Measurements from ENCODE around the gene WNK1. TPM values are rescaled to one million over a fixed set of nuclear protein-coding genes. Genes with fewer than 3 reads are reported as not detected.
"Not testable (repeated sequence)": the region's sequence is repeated elsewhere in the genome, so short reads cannot be mapped to it uniquely, and the experiment has no call there.

WNK1 gene
- total RNA-seq = 74.5 and 112 TPM in 2 replicates

DNA sequence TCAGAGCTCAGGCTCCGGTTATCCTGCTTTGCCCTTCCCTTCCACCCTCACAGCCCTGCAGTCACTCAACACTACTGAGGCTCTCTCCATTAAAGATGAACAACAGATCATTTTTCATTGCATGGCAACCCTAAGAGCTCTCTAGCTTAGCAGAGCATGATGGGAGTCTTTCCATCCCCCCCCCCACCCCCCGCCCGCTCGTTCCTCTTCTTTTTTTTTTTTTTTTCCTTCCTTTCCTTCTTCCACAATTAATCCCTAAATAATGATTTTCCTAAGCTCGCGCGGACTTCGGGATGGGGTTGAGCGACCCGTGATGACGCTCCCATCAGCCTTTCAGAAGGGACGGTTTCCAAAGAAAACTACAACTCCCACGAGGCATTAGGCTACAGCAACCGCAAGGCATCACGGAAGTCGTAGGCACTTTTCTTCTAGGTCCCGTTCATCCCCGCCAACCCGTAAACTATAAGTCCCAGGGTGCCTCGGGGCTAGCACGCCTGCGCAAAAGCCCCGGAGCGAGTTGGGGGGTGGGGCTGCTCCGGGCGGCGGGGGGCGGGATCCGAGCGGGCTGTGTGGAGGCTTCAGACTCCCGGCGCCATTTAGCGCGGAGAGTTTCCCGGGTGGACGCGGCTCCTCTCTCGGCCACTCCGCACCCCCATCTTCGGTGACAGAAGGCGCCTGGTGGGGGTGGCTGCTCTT is at the start of gene WNK1:
WNK1 (plus strand) TSS at position 581 of the 696 bp plus-strand sequence. CDS start 987 bp downstream, outside the sequence.
- DNase-seq (ENCODE audit: low read depth in 2 of 2) = peak; percentile 99 to 100

GRCh38 chr12:704516-705242 is 47.7 kb upstream of the WNK1 start:
- DNase-seq (ENCODE audit: low read depth in 2 of 2) = no peak

DNA sequence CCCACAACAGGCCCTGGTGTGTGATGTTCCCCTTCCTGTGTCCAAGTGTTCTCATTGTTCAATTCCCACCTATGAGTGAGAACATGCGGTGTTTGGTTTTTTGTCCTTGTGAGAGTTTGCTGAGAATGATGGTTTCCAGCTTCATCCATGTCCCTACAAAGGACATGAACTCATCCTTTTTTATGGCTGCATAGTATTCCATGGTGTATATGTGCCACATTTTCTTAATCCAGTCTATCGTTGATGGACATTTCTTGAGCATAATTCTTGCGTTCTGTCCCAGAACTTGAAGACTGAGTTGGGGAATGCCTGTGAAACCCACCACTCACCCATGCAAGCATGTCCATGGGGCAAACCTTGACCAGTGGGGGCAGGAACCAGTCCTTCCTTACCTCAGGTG is 44.3 kb upstream of the WNK1 start:
- DNase-seq (ENCODE audit: low read depth in 2 of 2) = not testable (repeated sequence)

DNA sequence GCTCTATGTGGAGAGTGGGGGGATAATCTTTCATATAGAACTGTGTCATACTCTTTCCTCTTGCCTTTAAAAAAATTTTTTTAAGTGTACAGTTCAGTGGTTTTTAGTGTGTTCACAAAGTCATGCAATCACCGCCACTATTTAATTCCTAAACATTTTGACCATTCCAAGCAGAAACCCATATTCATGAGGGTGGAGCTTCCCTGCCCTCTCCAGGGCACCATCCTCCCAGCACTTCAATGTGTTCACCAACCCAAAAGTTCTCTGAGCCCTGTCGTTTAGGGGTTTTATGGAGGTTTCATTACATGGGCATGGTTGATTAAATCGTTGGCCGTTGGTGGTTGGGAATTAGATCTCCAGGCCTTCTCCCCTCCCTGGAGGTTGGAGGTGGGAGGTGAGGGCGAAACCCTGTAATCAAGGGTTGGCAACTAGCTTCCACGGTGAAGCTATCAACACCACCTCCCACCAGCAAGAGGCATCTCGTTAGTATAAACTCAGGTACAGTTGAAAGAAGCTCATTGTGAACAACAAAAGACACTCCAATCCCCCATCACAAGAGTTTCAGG is 42.8 kb upstream of the WNK1 start:
- DNase-seq (ENCODE audit: low read depth in 2 of 2) = no peak

- DNase-seq (ENCODE audit: low read depth in 2 of 2) = no peak
Observed at GRCh38 chr12:712172-712863, 40.1 kb upstream of the WNK1 start.

- peak in 1 of 2 donors; percentile 27 for DNase-seq (ENCODE audit: low read depth in 2 of 2)
Observed at GRCh38 chr12:713281-713875, 39.0 kb upstream of the WNK1 start.

DNA sequence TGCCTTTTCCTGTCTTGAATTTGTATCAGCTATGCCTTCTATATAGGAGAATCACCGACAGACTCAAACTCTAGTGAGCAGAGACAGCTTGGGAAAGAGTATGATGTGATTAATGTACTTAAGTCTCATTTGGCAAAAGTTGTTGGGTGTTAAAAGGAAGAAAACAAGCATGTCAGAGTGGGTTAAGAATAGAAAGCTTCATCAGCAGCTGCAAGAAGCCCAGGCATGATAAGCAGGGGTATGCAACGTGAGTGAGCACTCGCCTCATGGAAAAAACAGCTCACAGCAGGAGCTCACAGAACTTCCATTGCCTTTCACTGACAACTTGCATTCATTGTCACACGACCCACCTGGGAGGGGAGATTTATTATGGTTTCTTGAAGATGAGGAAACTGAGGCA is 35.9 kb upstream of the WNK1 start:
- DNase-seq (ENCODE audit: low read depth in 2 of 2) = peak in 1 of 2 donors; percentile 68

- DNase-seq (ENCODE audit: low read depth in 2 of 2) = no peak
Observed at GRCh38 chr12:718756-719102, 33.6 kb upstream of the WNK1 start.

- DNase-seq (ENCODE audit: low read depth in 2 of 2) = no peak
Observed at GRCh38 chr12:720231-720941, 32.0 kb upstream of the WNK1 start.

GRCh38 chr12:724194-724855 is 28.1 kb upstream of the WNK1 start:
- peak in 1 of 2 donors; percentile 32 for DNase-seq (ENCODE audit: low read depth in 2 of 2)

- no peak for DNase-seq (ENCODE audit: low read depth in 2 of 2)
Observed at GRCh38 chr12:725076-725475, 27.3 kb upstream of the WNK1 start.

- DNase-seq (ENCODE audit: low read depth in 2 of 2) = peak in 1 of 2 donors; percentile 43
Observed at GRCh38 chr12:726281-727140, 25.9 kb upstream of the WNK1 start.

DNA sequence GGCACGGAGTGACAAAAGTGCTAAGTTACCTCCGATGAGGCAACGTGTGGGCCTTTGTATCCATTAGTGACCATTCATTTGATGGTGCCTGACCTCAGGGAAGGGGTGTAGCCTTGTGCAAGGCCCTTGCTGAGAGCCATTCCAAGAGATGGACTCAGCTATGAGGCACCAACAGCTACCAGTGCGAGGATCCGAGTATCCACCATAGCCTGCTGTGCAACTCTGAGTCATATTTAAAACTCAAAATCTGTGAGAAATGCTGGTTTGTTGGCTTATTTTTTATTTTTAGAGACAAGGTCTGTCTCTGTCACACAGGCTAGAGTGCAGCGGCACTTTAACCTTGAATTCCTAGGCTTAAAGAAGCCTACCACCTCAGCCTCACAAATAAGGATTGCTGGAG is 25.1 kb upstream of the WNK1 start:
- no peak for DNase-seq (ENCODE audit: low read depth in 2 of 2)

DNA sequence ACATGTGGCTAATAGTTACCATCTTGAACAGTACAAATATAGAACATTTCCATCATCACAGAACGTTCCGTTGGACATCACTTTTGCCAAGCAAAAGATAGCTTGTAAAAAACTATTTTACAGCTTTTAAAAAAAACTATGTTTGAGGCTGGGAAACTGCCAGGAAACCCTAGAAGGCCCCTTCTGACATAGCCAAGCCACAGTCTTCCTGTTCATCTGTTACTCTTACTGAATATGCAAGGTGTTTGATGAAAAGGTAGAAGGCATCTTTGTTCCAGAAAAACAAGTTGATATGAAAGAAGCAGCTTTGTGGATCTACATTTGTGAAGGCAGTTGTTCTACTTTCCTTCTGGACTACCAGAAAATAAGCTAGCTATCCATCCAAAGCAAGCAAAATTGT is 23.6 kb upstream of the WNK1 start:
- peak in 1 of 2 donors; percentile 48 for DNase-seq (ENCODE audit: low read depth in 2 of 2)

DNA sequence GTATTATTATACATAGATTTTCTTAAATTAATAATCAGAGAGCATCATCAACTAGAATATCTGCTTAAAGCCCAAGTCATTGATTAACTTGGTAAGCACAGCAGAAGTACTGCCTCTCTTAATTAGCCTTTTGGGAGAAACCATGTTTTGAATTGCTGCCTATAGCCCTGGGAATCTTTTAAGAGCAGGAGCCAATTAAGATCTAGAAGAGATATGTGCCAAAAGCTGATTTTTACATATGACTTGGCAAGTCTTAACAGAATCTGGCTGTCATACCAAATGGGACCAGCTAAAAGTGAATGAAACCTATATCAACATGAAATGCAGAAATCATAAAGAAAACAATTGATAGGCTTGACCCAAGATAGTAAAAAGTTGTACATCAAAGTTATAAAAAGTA is 23.2 kb upstream of the WNK1 start:
- no peak for DNase-seq (ENCODE audit: low read depth in 2 of 2)

DNA sequence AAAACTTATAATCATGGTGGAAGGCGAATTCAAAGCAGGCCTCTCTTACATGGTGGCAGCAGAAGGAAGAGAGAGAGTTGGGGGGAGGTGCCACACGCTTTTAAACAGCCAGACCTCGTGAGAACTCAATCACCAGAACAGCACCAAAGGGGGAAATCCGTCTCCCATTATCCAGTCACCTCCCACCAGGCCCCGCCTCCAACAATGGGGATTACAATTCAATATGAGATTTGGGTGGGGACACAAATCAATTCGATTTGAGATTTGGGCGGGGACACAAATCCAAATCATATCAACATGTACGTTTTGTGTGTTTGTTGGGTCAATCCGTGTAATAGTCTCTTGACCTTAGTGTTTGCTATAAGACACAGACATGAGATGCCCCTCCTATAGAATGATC is 21.8 kb upstream of the WNK1 start:
- DNase-seq (ENCODE audit: low read depth in 2 of 2) = no peak

- DNase-seq (ENCODE audit: low read depth in 2 of 2) = no peak
Observed at GRCh38 chr12:737122-737739, 15.1 kb upstream of the WNK1 start.

DNA sequence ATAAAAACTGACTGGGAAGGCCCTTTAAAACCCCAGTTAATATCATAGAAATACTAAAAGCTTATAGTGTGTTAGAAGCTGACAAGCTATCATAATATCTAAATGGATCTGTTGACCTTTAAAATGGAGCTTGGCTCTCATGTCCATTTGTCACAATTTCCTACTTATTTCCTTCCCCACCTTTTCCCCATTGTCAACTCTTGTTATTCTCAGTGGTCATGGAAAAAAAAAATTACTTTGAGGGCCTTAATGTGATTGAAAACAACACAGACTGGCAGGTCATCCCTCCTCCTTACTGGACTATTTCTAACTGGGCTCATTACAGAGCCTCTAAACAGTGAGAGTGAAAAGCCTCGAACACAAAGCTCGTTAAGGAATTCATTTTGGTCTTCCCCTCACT is 13.7 kb upstream of the WNK1 start:
- peak; percentile 25 to 96 for DNase-seq (ENCODE audit: low read depth in 2 of 2)

DNA sequence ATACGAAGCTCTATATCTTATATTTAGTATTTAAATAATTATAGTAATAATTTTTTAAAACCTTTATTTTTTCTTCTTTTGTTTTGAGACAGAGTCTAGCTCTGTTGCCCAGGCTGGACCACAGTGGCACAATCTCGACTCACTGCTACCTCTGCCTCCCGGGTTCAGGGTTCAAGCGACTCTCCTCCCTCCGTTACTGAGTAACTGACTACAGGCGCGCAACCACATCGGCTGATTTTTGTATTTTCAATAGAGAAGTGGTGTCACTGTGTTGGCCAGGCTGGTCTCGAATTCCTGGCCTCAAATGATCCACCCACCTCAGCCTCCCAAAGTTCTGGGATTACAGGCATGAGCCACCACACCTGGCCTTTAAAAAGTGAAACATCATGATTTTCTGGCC is 13.0 kb upstream of the WNK1 start:
- DNase-seq (ENCODE audit: low read depth in 2 of 2) = no peak
